ENCODE results near the gene AHR. TPM values are rescaled to one million over a fixed set of nuclear protein-coding genes. Genes with fewer than 3 reads are reported as not detected.
"Not testable (repeated sequence)": the region's sequence is repeated elsewhere in the genome, so short reads cannot be mapped to it uniquely, and the experiment has no call there.

Gene AHR
- total RNA-seq, 4 donors from 2014 or later, result 93.1 to 145 (median 122) TPM

DNA sequence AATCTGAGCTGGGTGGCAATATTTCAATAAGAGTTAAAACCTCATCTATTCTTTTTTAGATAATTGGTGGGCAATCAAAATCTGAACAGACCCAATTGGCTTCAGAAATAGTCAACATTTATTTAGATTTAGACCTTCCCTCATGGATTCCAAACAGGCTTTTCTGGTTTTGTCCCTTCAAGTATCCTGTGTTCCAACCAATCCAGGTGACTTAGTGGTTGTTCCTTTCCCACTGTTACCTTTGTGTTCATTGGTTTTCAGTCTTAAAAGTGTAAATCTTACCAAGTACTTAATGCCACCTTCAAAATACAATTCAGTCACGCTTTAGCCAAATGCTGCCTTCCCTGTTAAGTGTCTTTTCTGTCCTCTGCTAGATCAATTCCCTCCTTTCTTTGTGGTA lies 85.9 kb downstream of the AHR start:
- Histone ChIP-seq H3K36me3 (no peaks in the 10 kb centered on the region), H3K4me1 (peaks cover 10% of the 10 kb centered on the region), H3K4me3 (no peak overlapping the region), H3K27ac (no peak overlapping the region), H3K27me3 (no peaks in the 10 kb centered on the region), H3K9me3 (no peaks in the 10 kb centered on the region)
- 95% methylated on average over 1 of the region's 1 CpG for WGBS
- no peak for DNase-seq (ENCODE audit: low spot score in 2 of 2)
- TF ChIP-seq, protein P1, sequence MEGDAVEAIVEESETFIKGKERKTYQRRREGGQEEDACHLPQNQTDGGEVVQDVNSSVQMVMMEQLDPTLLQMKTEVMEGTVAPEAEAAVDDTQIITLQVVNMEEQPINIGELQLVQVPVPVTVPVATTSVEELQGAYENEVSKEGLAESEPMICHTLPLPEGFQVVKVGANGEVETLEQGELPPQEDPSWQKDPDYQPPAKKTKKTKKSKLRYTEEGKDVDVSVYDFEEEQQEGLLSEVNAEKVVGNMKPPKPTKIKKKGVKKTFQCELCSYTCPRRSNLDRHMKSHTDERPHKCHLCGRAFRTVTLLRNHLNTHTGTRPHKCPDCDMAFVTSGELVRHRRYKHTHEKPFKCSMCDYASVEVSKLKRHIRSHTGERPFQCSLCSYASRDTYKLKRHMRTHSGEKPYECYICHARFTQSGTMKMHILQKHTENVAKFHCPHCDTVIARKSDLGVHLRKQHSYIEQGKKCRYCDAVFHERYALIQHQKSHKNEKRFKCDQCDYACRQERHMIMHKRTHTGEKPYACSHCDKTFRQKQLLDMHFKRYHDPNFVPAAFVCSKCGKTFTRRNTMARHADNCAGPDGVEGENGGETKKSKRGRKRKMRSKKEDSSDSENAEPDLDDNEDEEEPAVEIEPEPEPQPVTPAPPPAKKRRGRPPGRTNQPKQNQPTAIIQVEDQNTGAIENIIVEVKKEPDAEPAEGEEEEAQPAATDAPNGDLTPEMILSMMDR (IDR thresholded peaks at IDR 0.05), result no peak
- TF ChIP-seq POLR2AphosphoS5 (IDR thresholded peaks at IDR 0.05), result no peak
- TF ChIP-seq POLR2A (IDR thresholded peaks at IDR 0.05), result no peak
- no peak for TF ChIP-seq EP300 (IDR thresholded peaks at IDR 0.05)

- H3K36me3 ChIP-seq, result no peaks in the 10 kb centered on the region
- TF ChIP-seq, protein P1 (IDR thresholded peaks at IDR 0.05), result no peak
- TF ChIP-seq EP300 (IDR thresholded peaks at IDR 0.05) (no peak), POLR2A (IDR thresholded peaks at IDR 0.05) (no peak)
- no peak for DNase-seq (ENCODE audit: low spot score in 2 of 2)
- H3K27me3 ChIP-seq, result no peaks in the 10 kb centered on the region
- H3K4me3 ChIP-seq, result no peak overlapping the region
- peaks cover 7% of the 10 kb centered on the region for H3K4me1 ChIP-seq
- H3K9me3 ChIP-seq, result no peaks in the 10 kb centered on the region
- no peak overlapping the region for H3K27ac ChIP-seq
These were observed 87.2 kb downstream of the AHR start for GRCh38 chr7:17385612-17386011.

- WGBS, result 46% methylated on average over 4 of the region's 4 CpGs
- no peak for DNase-seq (ENCODE audit: low spot score in 2 of 2)
- Histone ChIP-seq H3K36me3 (no peaks in the 10 kb centered on the region), H3K27me3 (no peaks in the 10 kb centered on the region), H3K27ac (no peak overlapping the region), H3K4me3 (no peak overlapping the region), H3K9me3 (peaks cover 10% of the 10 kb centered on the region), H3K4me1 (peaks cover 2% of the 10 kb centered on the region)
- TF ChIP-seq, protein P1 (IDR thresholded peaks at IDR 0.05), result no peak
- no peak for TF ChIP-seq EP300 (IDR thresholded peaks at IDR 0.05)
- no peak for TF ChIP-seq POLR2AphosphoS5 (IDR thresholded peaks at IDR 0.05)
- no peak for TF ChIP-seq POLR2A (IDR thresholded peaks at IDR 0.05)
These were observed 91.9 kb downstream of the AHR start for GRCh38 chr7:17390392-17390791.

DNA sequence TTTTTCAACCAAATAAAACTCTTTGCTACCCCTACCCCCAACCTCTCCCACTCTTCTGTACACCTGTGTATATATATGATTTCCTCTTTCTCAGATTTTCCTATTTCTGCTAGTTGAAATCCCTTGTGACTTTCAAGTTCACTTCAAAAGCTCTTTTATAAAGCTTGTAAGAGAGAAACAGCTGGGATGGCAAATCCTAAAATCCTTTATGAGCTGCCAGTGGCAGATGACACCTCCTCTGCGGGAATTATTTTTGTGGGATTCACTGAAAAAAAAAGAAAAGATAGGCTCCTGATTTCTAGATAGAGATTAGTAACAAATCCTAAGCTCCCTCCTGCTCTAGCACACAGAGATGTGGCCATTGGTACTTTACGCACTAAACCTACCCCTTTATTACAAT lies 92.9 kb downstream of the AHR start:
- 97% methylated on average over 2 of the region's 2 CpGs for WGBS
- TF ChIP-seq EP300 (IDR thresholded peaks at IDR 0.05) (no peak), POLR2AphosphoS5 (IDR thresholded peaks at IDR 0.05) (no peak), POLR2A (IDR thresholded peaks at IDR 0.05) (no peak)
- TF ChIP-seq, protein P1 (IDR thresholded peaks at IDR 0.05), result no peak
- no peak overlapping the region for H3K27ac ChIP-seq
- H3K4me3 ChIP-seq, result no peak overlapping the region
- peaks cover 10% of the 10 kb centered on the region for H3K9me3 ChIP-seq
- no peak for DNase-seq (ENCODE audit: low spot score in 2 of 2)
- no peaks in the 10 kb centered on the region for H3K27me3 ChIP-seq
- H3K36me3 ChIP-seq, result no peaks in the 10 kb centered on the region
- H3K4me1 ChIP-seq, result peaks cover 2% of the 10 kb centered on the region

DNA sequence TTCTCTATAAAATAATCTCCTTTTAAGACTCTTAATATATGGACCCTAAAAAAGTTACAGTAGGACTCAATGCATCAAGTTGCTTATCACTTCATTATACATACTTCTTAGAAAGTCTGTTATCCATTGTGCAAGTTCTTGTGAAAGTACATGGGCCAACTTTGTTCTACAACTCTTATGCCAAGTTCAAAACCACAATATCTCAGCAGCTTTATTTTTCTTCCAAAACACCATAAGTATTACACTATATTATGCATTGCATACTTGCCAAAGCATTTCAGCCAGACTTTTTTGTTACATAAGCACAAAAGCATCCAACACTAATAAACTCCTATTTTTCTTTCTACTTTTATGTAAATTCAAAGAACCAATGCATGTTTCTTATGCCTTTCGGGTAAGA lies 94.4 kb downstream of the AHR start:
- no peak for DNase-seq (ENCODE audit: low spot score in 2 of 2)

DNA sequence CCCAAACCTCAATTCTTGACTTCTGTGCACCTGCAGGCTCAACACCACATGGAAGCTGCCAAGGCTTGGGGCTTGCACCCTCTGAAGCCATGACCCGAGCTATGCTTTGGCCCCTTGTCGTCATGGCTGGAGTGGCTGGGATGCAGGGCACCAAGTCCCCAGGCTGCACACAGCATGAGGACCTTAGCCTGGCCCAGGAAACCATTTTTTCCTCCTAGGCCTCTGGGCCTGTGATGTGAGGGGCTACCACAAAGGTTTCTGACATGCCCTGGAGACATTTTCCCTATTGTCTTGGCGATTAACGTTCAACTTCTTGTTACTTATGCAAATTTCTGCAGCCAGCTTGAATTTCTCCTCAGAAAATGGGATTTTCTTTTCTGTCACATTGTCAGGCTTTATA lies 96.1 kb downstream of the AHR start:
- 94% methylated on average over 2 of the region's 4 CpGs for WGBS
- not testable (repeated sequence) for DNase-seq (ENCODE audit: low spot score in 2 of 2); H3K4me1 ChIP-seq; H3K9me3 ChIP-seq; H3K27ac ChIP-seq; H3K36me3 ChIP-seq; H3K27me3 ChIP-seq; H3K4me3 ChIP-seq

More for the DNA sequence above, 94.4 kb downstream of the AHR start:
- no peaks in the 10 kb centered on the region for H3K36me3 ChIP-seq
- H3K4me3 ChIP-seq, result no peak overlapping the region
- peaks cover 10% of the 10 kb centered on the region for H3K9me3 ChIP-seq
- no peak for TF ChIP-seq EP300 (IDR thresholded peaks at IDR 0.05)
- no peak for TF ChIP-seq POLR2AphosphoS5 (IDR thresholded peaks at IDR 0.05)
- TF ChIP-seq, protein P1 (IDR thresholded peaks at IDR 0.05), result no peak
- TF ChIP-seq POLR2A (IDR thresholded peaks at IDR 0.05), result no peak
- H3K27ac ChIP-seq, result no peak overlapping the region
- peaks cover 2% of the 10 kb centered on the region for H3K4me1 ChIP-seq
- H3K27me3 ChIP-seq, result no peaks in the 10 kb centered on the region
- 72% methylated on average over 1 of the region's 1 CpG for WGBS
